PFSK-1 (cell line): Measurements from ENCODE around the gene PRDM4.

Experiments used
- FOXP2 ChIP-seq: optimal IDR thresholded peaks from 2 replicates; pipeline ENCODE3; 2011; ENCODE audit warnings: borderline replicate concordance, control low read depth, inconsistent platforms; ENCODE audit not compliant: insufficient read depth; ENCODE audit errors: extremely low read length, extremely low read depth
- POLR2AphosphoS5 ChIP-seq: IDR thresholded peaks from 2 replicates; pipeline ENCODE4 v1.6.1; 2012; ENCODE audit warnings: low read depth, mild to moderate bottlenecking, control low read depth, low read length, moderate library complexity
- REST ChIP-seq, 2 experiments: IDR thresholded peaks; 2 replicates each; pipeline versions ENCODE4 v1.6.1 to v1.8.0; 2011 to 2012; ENCODE audit warnings: low read depth in 2 of 2, low read length in 2 of 2, control low read depth in 1 of 2, inconsistent platforms in 1 of 2, mild to moderate bottlenecking in 1 of 2, moderate library complexity in 1 of 2; ENCODE audit not compliant: insufficient read depth in 1 of 2
- SIN3A ChIP-seq: IDR thresholded peaks from 2 replicates; pipeline ENCODE4 v1.6.1; 2012; ENCODE audit warnings: mild to moderate bottlenecking, low read length, moderate library complexity, borderline replicate concordance; ENCODE audit not compliant: insufficient read depth
- TAF1 ChIP-seq: IDR thresholded peaks from 2 replicates; pipeline ENCODE4 v1.6.1; 2012; ENCODE audit warnings: low read length, control low read depth, borderline replicate concordance; ENCODE audit not compliant: insufficient read depth

Gene PRDM4

GRCh38 chr12:107801150-107801549 lies 40.2 kb upstream of the PRDM4 start:
- TF ChIP-seq REST (IDR thresholded peaks at IDR 0.05; ENCODE audit: insufficient read depth in 1 of 2, low read depth in 2 of 2, low read length in 2 of 2) (no peak), TAF1 (no peak), SIN3A (no peak), POLR2AphosphoS5 (no peak), FOXP2 (no peak)

GRCh38 chr12:107798580-107798979 lies 37.6 kb upstream of the PRDM4 start:
- TF ChIP-seq FOXP2 = no peak
- no peak for TF ChIP-seq TAF1
- TF ChIP-seq REST (IDR thresholded peaks at IDR 0.05; ENCODE audit: insufficient read depth in 1 of 2, low read depth in 2 of 2, low read length in 2 of 2) = no peak
- TF ChIP-seq SIN3A = no peak
- no peak for TF ChIP-seq POLR2AphosphoS5

- TF ChIP-seq REST (IDR thresholded peaks at IDR 0.05; ENCODE audit: insufficient read depth in 1 of 2, low read depth in 2 of 2, low read length in 2 of 2) = no peak
- TF ChIP-seq FOXP2 = no peak
- TF ChIP-seq POLR2AphosphoS5 = no peak
- TF ChIP-seq SIN3A = no peak
- TF ChIP-seq TAF1 = no peak
Measured at GRCh38 chr12:107794451-107794850, 33.5 kb upstream of the PRDM4 start.

- no peak for TF ChIP-seq REST (IDR thresholded peaks at IDR 0.05; ENCODE audit: insufficient read depth in 1 of 2, low read depth in 2 of 2, low read length in 2 of 2)
- TF ChIP-seq SIN3A = no peak
- no peak for TF ChIP-seq POLR2AphosphoS5
- no peak for TF ChIP-seq FOXP2
- no peak for TF ChIP-seq TAF1
Measured at GRCh38 chr12:107791465-107792089, 30.6 kb upstream of the PRDM4 start.
